NOMO-1 treated with dmso at 0.1 percent for 144 hours (cell line): Measurements from ENCODE around the gene RAB13.
"Not testable (repeated sequence)": the region's sequence is repeated elsewhere in the genome, so short reads cannot be mapped to it uniquely, and the experiment has no call there.

Source experiments
- DNase-seq: peaks from one replicate; lab custom pipeline; 2025; ENCODE audit not compliant: unreplicated experiment; lab: John Stamatoyannopoulos, UW

RAB13 gene

GRCh38 chr1:153985941-153986761, at the start of gene RAB13:
Gene RAB13, minus strand, starts transcription at chr1:153986339. Its CDS starts 103 bp downstream, at chr1:153986236.
- DNase-seq, result peak; percentile 38

GRCh38 chr1:154033697-154034096, 47.6 kb upstream of the RAB13 start:
- DNase-seq, result not testable (repeated sequence)

- no peak for DNase-seq
Measured at GRCh38 chr1:154019940-154020339, 33.8 kb upstream of the RAB13 start.

GRCh38 chr1:154019269-154019668, 33.1 kb upstream of the RAB13 start:
- no peak for DNase-seq

GRCh38 chr1:154014154-154014907, 28.2 kb upstream of the RAB13 start:
- peak; percentile 19 for DNase-seq

- DNase-seq, result not testable (repeated sequence)
Measured at GRCh38 chr1:154012543-154012942, 26.4 kb upstream of the RAB13 start.

- no peak for DNase-seq
Measured at GRCh38 chr1:154012129-154012528, 26.0 kb upstream of the RAB13 start.

- no peak for DNase-seq
Measured at GRCh38 chr1:154006136-154006535, 20.0 kb upstream of the RAB13 start.

- DNase-seq, result no peak
Measured at GRCh38 chr1:154000420-154000819, 14.3 kb upstream of the RAB13 start.

- not testable (repeated sequence) for DNase-seq
Measured at GRCh38 chr1:153996882-153997281, 10.7 kb upstream of the RAB13 start.

- DNase-seq, result no peak
Measured at GRCh38 chr1:153995640-153996039, 9.5 kb upstream of the RAB13 start.

GRCh38 chr1:153995202-153995601, 9.1 kb upstream of the RAB13 start:
- no peak for DNase-seq

- no peak for DNase-seq
Measured at GRCh38 chr1:153991806-153992205, 5.7 kb upstream of the RAB13 start.

- no peak for DNase-seq
Measured at GRCh38 chr1:153991151-153991630, 5.1 kb upstream of the RAB13 start.

GRCh38 chr1:153990468-153991150, 4.5 kb upstream of the RAB13 start, which contains the start of gene RPS27:
Gene RPS27, plus strand, starts transcription at chr1:153990762. Its CDS starts 35 bp downstream, at chr1:153990797.
- peak; percentile 97 for DNase-seq

- no peak for DNase-seq
Measured at GRCh38 chr1:153987621-153988020, 1.5 kb upstream of the RAB13 start.

- DNase-seq, result no peak
Measured at GRCh38 chr1:153985341-153985912, 712 bp downstream of the RAB13 start.

GRCh38 chr1:153984123-153984894, 1.8 kb downstream of the RAB13 start:
- no peak for DNase-seq

- not testable (repeated sequence) for DNase-seq
Measured at GRCh38 chr1:153981735-153982134, 4.4 kb downstream of the RAB13 start.

- DNase-seq, result not testable (repeated sequence)
Measured at GRCh38 chr1:153979091-153979490, 7.0 kb downstream of the RAB13 start.
